CD4-positive, alpha-beta T cell treated with Interleukin-15 for 4 hours (primary cell): Measurements from ENCODE around the gene ISOC2.
"Not testable (repeated sequence)": the region's sequence is repeated elsewhere in the genome, so short reads cannot be mapped to it uniquely, and the experiment has no call there.

Source experiments
- DNase-seq: peaks from one replicate; pipeline ENCODE4 v3.0.0-alpha.2; 2020; ENCODE audit warnings: low spot score

The ISOC2 gene

GRCh38 chr19:55457683-55458457 lies 3.6 kb downstream of the ISOC2 start:
- no peak for DNase-seq

GRCh38 chr19:55456347-55456746 lies 5.1 kb downstream of the ISOC2 start:
- no peak for DNase-seq

- no peak for DNase-seq
These were observed 5.7 kb downstream of the ISOC2 start for GRCh38 chr19:55455576-55456235.

GRCh38 chr19:55454787-55455243 lies 6.6 kb downstream of the ISOC2 start:
- peak; percentile 49 for DNase-seq

GRCh38 chr19:55453511-55454260 lies 7.8 kb downstream of the ISOC2 start:
- no peak for DNase-seq

- peak; percentile 40 for DNase-seq
These were observed 8.6 kb downstream of the ISOC2 start for GRCh38 chr19:55452749-55453346.

- peak; percentile 13 for DNase-seq
These were observed 9.3 kb downstream of the ISOC2 start for GRCh38 chr19:55451965-55452748.

GRCh38 chr19:55451163-55451964 lies 10.1 kb downstream of the ISOC2 start:
- no peak for DNase-seq

GRCh38 chr19:55449469-55449868 lies 12.0 kb downstream of the ISOC2 start:
- DNase-seq: no peak

GRCh38 chr19:55448175-55448490 lies 13.3 kb downstream of the ISOC2 start:
- DNase-seq: not testable (repeated sequence)

GRCh38 chr19:55447421-55448174 lies 13.8 kb downstream of the ISOC2 start:
- no peak for DNase-seq

- no peak for DNase-seq
These were observed 15.4 kb downstream of the ISOC2 start for GRCh38 chr19:55446060-55446459.

- DNase-seq: no peak
These were observed 16.8 kb downstream of the ISOC2 start for GRCh38 chr19:55444646-55445045.

GRCh38 chr19:55443824-55444480 lies 17.5 kb downstream of the ISOC2 start:
- no peak for DNase-seq

- DNase-seq: no peak
These were observed 18.2 kb downstream of the ISOC2 start, which contains the start of gene SHISA7 for GRCh38 chr19:55443045-55443823. SHISA7 (minus strand) TSS chr19:55443300; CDS start chr19:55442863, 437 bp downstream.

- no peak for DNase-seq
These were observed 19.0 kb downstream of the ISOC2 start for GRCh38 chr19:55442372-55442961.

- no peak for DNase-seq
These were observed 19.6 kb downstream of the ISOC2 start for GRCh38 chr19:55441692-55442321.

GRCh38 chr19:55441319-55441691 lies 20.1 kb downstream of the ISOC2 start:
- DNase-seq: no peak
